DND-41 (cell line): ENCODE data around the gene THUMPD1.
"Not testable (repeated sequence)": the region's sequence is repeated elsewhere in the genome, so short reads cannot be mapped to it uniquely, and the experiment has no call there.

Experiments
- ATAC-seq: fragments of 200-7000 bp; cut with Tn5 transposase; 3 replicates; pipeline ENCODE4 v1.9.1; 2021; ENCODE audit warnings: low read depth; ENCODE audit not compliant: insufficient read depth
- DNase-seq: peaks from one replicate; pipeline ENCODE4 v3.0.0-alpha.2; 2020
- H2AFZ ChIP-seq: 2 replicates; pipeline ENCODE4 v1.6.0; 2012; ENCODE audit warnings: low read depth, low read length
- H3K27ac ChIP-seq: 2 replicates; pipeline ENCODE4 v1.5.1; 2012; ENCODE audit warnings: low read length, inconsistent platforms
- H3K27me3 ChIP-seq: fragments of 200-600 bp; sonication (generic); 2 replicates; pipeline ENCODE4 v1.6.0; 2012; ENCODE audit warnings: low read length, mild to moderate bottlenecking, inconsistent platforms; ENCODE audit not compliant: insufficient read depth, poor library complexity
- H3K36me3 ChIP-seq: 2 replicates; pipeline ENCODE4 v1.5.1; 2012; ENCODE audit warnings: low read length, inconsistent platforms; ENCODE audit not compliant: insufficient read depth
- H3K4me1 ChIP-seq: 2 replicates; pipeline ENCODE4 v1.5.1; 2012; ENCODE audit warnings: mild to moderate bottlenecking, low read length; ENCODE audit not compliant: insufficient read depth
- H3K4me2 ChIP-seq: 2 replicates; pipeline ENCODE4 v1.6.0; 2012; ENCODE audit warnings: mild to moderate bottlenecking, moderate library complexity, low read length, inconsistent platforms; ENCODE audit not compliant: insufficient read depth
- H3K4me3 ChIP-seq, 2 experiments: fragments of 200-600 bp in 1 of 2; shearing (Covaris generic) in 1 of 2; 2 replicates each; pipeline ENCODE4 v1.5.1; 2012 to 2016; ENCODE audit warnings: inconsistent platforms in 2 of 2, low read length in 2 of 2, mild to moderate bottlenecking in 2 of 2, low read depth in 1 of 2, moderate library complexity in 1 of 2
- H3K79me2 ChIP-seq: 2 replicates; pipeline ENCODE4 v1.6.0; 2012; ENCODE audit warnings: low read length, inconsistent platforms; ENCODE audit not compliant: insufficient read depth
- H3K9ac ChIP-seq: 2 replicates; pipeline ENCODE4 v1.6.0; 2012; ENCODE audit warnings: low read depth, mild to moderate bottlenecking, inconsistent platforms, low read length, moderate library complexity
- H3K9me3 ChIP-seq: 2 replicates; pipeline ENCODE4 v1.5.1; 2012; ENCODE audit warnings: low read length, moderate library complexity, mild to moderate bottlenecking, inconsistent platforms; ENCODE audit not compliant: insufficient read depth, severe bottlenecking
- H4K20me1 ChIP-seq: 2 replicates; pipeline ENCODE4 v1.6.0; 2012; ENCODE audit warnings: low read length; ENCODE audit not compliant: insufficient read depth
- EZH2 ChIP-seq: IDR thresholded peaks from 3 replicates; pipeline ENCODE4 v1.6.1; 2012; ENCODE audit warnings: borderline replicate concordance, low read depth, mild to moderate bottlenecking, moderate library complexity, low read length, inconsistent platforms; ENCODE audit not compliant: severe bottlenecking
- TF ChIP-seq, protein P1 (sequence below): IDR thresholded peaks from 2 replicates; pipeline ENCODE4 v1.5.1; 2012; ENCODE audit warnings: borderline replicate concordance, low read length, moderate library complexity, mild to moderate bottlenecking; ENCODE audit not compliant: poor library complexity, severe bottlenecking; ENCODE audit errors: extremely low read depth

THUMPD1 gene

DNA sequence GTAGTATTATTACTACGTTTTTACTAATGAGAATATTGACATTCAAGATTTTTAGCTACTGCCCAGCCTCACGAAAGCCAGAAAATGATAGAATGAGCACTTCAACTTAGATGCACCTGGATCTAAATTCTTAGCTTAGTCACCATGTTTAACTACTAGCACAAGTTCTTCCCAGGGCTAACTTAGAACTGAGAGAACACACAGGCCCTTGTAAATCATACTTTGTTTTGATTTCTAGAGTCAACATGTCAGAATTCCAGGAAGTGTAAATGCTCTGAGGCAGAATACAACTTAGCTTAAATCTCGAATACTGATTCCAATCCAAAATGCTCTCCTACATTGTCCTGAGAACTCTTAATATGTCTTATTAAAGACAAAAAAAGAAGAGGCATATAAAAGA lies 37.3 kb downstream of the THUMPD1 start:
- H4K20me1 ChIP-seq = no peaks in the 10 kb centered on the region
- no peak overlapping the region for H3K4me2 ChIP-seq
- no peaks in the 10 kb centered on the region for H3K79me2 ChIP-seq
- H3K36me3 ChIP-seq = no peaks in the 10 kb centered on the region
- no peak overlapping the region for H2AFZ ChIP-seq
- no peak overlapping the region for H3K27ac ChIP-seq
- no peaks in the 10 kb centered on the region for H3K4me1 ChIP-seq
- no peaks in the 10 kb centered on the region for H3K9me3 ChIP-seq
- no peak for ATAC-seq
- no peak overlapping the region for H3K4me3 ChIP-seq
- TF ChIP-seq, protein P1, sequence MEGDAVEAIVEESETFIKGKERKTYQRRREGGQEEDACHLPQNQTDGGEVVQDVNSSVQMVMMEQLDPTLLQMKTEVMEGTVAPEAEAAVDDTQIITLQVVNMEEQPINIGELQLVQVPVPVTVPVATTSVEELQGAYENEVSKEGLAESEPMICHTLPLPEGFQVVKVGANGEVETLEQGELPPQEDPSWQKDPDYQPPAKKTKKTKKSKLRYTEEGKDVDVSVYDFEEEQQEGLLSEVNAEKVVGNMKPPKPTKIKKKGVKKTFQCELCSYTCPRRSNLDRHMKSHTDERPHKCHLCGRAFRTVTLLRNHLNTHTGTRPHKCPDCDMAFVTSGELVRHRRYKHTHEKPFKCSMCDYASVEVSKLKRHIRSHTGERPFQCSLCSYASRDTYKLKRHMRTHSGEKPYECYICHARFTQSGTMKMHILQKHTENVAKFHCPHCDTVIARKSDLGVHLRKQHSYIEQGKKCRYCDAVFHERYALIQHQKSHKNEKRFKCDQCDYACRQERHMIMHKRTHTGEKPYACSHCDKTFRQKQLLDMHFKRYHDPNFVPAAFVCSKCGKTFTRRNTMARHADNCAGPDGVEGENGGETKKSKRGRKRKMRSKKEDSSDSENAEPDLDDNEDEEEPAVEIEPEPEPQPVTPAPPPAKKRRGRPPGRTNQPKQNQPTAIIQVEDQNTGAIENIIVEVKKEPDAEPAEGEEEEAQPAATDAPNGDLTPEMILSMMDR = no peak
- TF ChIP-seq EZH2 = no peak
- H3K9ac ChIP-seq = no peak overlapping the region
- no peaks in the 10 kb centered on the region for H3K27me3 ChIP-seq
- no peak for DNase-seq

DNA sequence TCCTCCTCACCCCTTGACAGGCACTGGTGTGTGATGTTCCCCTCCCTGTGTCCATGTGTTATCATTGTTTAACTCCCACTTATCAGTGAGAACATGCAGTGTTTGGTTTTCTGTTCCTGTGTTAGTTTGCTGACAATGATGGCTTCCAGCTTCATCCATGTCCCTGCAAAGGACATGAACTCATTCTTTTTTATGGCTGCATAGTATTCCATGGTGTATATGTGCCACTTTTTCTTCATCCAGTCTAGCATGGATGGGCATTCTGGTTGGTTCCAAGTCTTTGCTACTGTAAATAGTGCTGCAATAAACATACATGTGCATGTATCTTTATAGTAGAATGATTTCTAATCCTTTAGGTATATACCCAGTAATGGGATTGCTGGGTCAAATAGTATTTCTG lies 39.9 kb downstream of the THUMPD1 start:
- not testable (repeated sequence) for H3K9me3 ChIP-seq, H3K36me3 ChIP-seq, H3K27me3 ChIP-seq, DNase-seq, H3K4me2 ChIP-seq, H4K20me1 ChIP-seq, H3K79me2 ChIP-seq, H3K4me3 ChIP-seq, H3K4me1 ChIP-seq, H2AFZ ChIP-seq, H3K9ac ChIP-seq, H3K27ac ChIP-seq, ATAC-seq

DNA sequence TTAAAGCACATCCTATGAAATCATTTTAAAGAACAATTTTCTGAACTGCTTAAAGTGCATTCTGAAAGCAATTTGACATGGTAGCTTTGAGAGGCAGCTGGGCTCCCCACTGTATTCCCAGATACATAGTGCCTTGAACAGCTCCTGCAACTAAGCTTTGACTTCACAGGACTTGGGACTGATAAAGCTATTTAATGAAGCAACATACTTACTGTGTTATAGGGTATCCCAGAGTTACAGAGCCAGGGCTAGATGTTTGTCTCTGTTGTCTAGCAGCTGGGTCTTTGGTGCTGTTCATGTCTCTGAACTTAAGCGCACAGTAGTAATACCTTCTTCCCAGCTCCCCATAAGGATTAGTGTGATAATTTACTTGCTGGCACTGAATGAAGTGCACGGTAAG lies 45.0 kb downstream of the THUMPD1 start:
- H3K9ac ChIP-seq = no peak overlapping the region
- no peak for DNase-seq
- no peak for TF ChIP-seq EZH2
- TF ChIP-seq, protein P1 = no peak
- no peak overlapping the region for H3K4me3 ChIP-seq
- no peaks in the 10 kb centered on the region for H3K27me3 ChIP-seq
- no peaks in the 10 kb centered on the region for H3K4me1 ChIP-seq
- no peaks in the 10 kb centered on the region for H3K9me3 ChIP-seq
- H3K36me3 ChIP-seq = no peaks in the 10 kb centered on the region
- ATAC-seq = no peak
- H3K4me2 ChIP-seq = no peak overlapping the region
- H3K79me2 ChIP-seq = no peaks in the 10 kb centered on the region
- H3K27ac ChIP-seq = no peak overlapping the region
- H4K20me1 ChIP-seq = no peaks in the 10 kb centered on the region
- no peak overlapping the region for H2AFZ ChIP-seq

DNA sequence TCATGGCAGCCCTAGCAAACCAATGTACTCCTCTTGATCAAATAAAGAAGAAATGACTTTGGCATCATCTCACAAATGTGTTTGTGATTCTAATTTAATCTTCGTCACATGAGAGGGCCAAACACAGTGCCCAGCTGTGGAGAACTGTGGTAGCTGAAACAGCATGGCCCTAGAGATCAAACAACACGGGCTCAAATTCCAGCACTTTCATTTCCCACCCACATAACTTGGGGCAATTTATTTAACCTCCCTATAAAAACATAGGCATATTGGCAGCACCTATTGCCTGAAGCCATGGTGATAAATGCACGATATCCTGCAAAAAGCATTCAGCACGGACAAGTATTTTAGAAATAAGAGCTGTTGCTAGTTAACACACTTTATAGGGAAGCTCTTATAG lies 46.6 kb downstream of the THUMPD1 start:
- Histone ChIP-seq H4K20me1 (no peaks in the 10 kb centered on the region), H3K27ac (no peak overlapping the region)
- ATAC-seq = no peak

DNA sequence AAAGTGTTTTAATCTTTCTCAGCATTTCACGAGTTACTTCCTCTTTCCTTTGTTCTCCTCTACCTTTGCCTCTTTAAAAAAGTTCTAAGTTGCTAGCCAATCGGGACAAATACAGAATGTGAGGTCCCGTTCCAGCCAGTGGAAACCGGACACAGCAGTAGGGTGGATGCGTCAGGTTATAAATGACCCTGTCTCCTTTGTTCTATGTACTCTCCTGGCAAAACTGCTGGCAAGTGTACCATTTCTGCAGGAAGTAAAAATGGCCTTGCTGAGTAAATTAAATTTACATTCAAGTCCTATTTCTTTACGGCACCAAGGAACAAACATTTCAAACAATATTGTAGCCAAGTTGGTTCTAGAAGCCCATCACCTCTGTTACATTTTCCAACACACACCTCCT lies 47.5 kb downstream of the THUMPD1 start:
- H3K79me2 ChIP-seq, H3K36me3 ChIP-seq, ATAC-seq, H3K4me2 ChIP-seq, H4K20me1 ChIP-seq, H3K27ac ChIP-seq, H3K9ac ChIP-seq, H2AFZ ChIP-seq, DNase-seq, H3K9me3 ChIP-seq, H3K4me3 ChIP-seq, H3K27me3 ChIP-seq, H3K4me1 ChIP-seq: not testable (repeated sequence)

More for the DNA sequence above, 46.6 kb downstream of the THUMPD1 start:
- Histone ChIP-seq H3K9me3 (no peaks in the 10 kb centered on the region), H3K4me2 (no peak overlapping the region), H3K4me1 (no peaks in the 10 kb centered on the region), H3K27me3 (no peaks in the 10 kb centered on the region), H3K36me3 (no peaks in the 10 kb centered on the region), H3K9ac (no peak overlapping the region), H3K79me2 (no peaks in the 10 kb centered on the region), H2AFZ (no peak overlapping the region), H3K4me3 (no peak overlapping the region)
- no peak for DNase-seq
- no peak for TF ChIP-seq EZH2
- TF ChIP-seq, protein P1 = no peak
